ENCODE results near the gene CHCT1. TPM values are rescaled to one million over a fixed set of nuclear protein-coding genes. Genes with fewer than 3 reads are reported as not detected.
"Not testable (repeated sequence)": the region's sequence is repeated elsewhere in the genome, so short reads cannot be mapped to it uniquely, and the experiment has no call there.

CHCT1 gene
- total RNA-seq, 1 experiment from 2014 or later: 0.88 TPM

DNA sequence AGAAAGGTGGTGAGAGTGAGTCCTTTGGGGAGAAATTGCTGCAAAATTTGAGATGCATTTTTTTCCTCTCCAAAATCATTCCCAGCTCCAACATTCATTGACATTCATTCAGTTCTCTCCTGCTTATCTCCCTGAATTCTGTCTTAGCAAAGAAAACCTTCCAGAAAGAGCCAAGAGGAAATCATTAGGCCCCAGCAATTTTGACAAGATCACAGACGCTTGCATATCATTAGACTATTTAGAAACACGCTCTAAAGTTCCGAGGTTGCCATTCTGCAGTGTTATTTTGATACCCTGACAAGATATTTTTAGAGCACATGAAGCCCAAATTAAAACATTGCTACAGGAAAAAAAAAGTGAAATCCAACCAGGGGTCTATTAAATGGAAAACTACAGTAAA is 9.6 kb upstream of the CHCT1 start:
- no peak for DNase-seq (ENCODE audit: low spot score)
- H3K9me3 ChIP-seq (ENCODE audit: low read depth, low read length, poor library complexity, severe bottlenecking): no peaks in the 10 kb centered on the region
- ChIA-PET POLR2A (ENCODE audit: low non-redundant PET) (interaction anchor here (0.6 kb wide), 1 partner anchor 255 kb away, joined by 4 read pairs; no protein-coding TSS in a partner anchor), CTCF (no interaction called here)
- no peak overlapping the region for H3K4me3 ChIP-seq (ENCODE audit: low read depth, low read length, poor library complexity, severe bottlenecking)
- H3K4me1 ChIP-seq (ENCODE audit: insufficient read depth, low read length, poor library complexity, severe bottlenecking): no peaks in the 10 kb centered on the region
- H3K27me3 ChIP-seq (replicated peaks; ENCODE audit: insufficient read depth, low read depth, low read length, poor library complexity): no peaks in the 10 kb centered on the region
- TF ChIP-seq, protein P1, sequence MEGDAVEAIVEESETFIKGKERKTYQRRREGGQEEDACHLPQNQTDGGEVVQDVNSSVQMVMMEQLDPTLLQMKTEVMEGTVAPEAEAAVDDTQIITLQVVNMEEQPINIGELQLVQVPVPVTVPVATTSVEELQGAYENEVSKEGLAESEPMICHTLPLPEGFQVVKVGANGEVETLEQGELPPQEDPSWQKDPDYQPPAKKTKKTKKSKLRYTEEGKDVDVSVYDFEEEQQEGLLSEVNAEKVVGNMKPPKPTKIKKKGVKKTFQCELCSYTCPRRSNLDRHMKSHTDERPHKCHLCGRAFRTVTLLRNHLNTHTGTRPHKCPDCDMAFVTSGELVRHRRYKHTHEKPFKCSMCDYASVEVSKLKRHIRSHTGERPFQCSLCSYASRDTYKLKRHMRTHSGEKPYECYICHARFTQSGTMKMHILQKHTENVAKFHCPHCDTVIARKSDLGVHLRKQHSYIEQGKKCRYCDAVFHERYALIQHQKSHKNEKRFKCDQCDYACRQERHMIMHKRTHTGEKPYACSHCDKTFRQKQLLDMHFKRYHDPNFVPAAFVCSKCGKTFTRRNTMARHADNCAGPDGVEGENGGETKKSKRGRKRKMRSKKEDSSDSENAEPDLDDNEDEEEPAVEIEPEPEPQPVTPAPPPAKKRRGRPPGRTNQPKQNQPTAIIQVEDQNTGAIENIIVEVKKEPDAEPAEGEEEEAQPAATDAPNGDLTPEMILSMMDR (conservative IDR thresholded peaks at IDR 0.05; ENCODE audit: low read depth, low read length): no peak
- no peak for TF ChIP-seq EZH2 (IDR thresholded peaks at IDR 0.05; ENCODE audit: borderline replicate concordance, low read depth, low read length, poor library complexity, severe bottlenecking)
- no peak overlapping the region for H3K27ac ChIP-seq (ENCODE audit: low read depth, low read length, poor library complexity, severe bottlenecking)
- H3K36me3 ChIP-seq (ENCODE audit: insufficient read depth, low read length, poor library complexity, severe bottlenecking): no peaks in the 10 kb centered on the region
- intact Hi-C loops (cut with micrococcal nuclease; ENCODE audit: unreplicated experiment): no loop called here
- BruUV-seq (replicated peaks): no TSS peak

DNA sequence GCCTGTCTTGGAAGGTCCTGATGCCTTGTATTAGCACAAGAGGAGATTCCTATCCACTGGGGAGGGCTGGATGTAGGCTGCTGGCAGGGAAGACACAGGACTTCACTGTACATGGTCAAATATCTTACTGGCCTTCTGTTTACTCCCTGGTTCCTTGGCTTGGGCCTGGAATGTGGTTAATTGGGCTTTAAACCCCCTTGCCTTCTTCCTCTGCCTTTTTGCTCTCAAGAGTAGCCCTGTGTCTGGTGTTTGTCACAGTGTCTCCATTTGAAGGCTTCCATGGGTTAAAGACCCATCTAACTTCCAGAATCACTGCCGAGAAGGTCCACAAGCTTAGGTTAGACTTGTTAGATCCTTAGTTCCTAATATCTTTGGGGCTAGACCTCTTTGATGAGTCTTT is 7.1 kb upstream of the CHCT1 start:
- POLR2A ChIA-PET (ENCODE audit: low non-redundant PET): no interaction called here
- H3K4me1 ChIP-seq (ENCODE audit: insufficient read depth, low read length, poor library complexity, severe bottlenecking): no peaks in the 10 kb centered on the region
- H3K27me3 ChIP-seq (replicated peaks; ENCODE audit: insufficient read depth, low read depth, low read length, poor library complexity): no peaks in the 10 kb centered on the region
- H3K36me3 ChIP-seq (ENCODE audit: insufficient read depth, low read length, poor library complexity, severe bottlenecking): no peaks in the 10 kb centered on the region
- no peak for TF ChIP-seq EZH2 (IDR thresholded peaks at IDR 0.05; ENCODE audit: borderline replicate concordance, low read depth, low read length, poor library complexity, severe bottlenecking)
- TF ChIP-seq, protein P1 (conservative IDR thresholded peaks at IDR 0.05; ENCODE audit: low read depth, low read length): no peak
- H3K9me3 ChIP-seq (ENCODE audit: low read depth, low read length, poor library complexity, severe bottlenecking): no peaks in the 10 kb centered on the region
- intact Hi-C loops (cut with micrococcal nuclease; ENCODE audit: unreplicated experiment): no loop called here
- no peak for DNase-seq (ENCODE audit: low spot score)
- H3K4me3 ChIP-seq (ENCODE audit: low read depth, low read length, poor library complexity, severe bottlenecking): no peak overlapping the region
- BruUV-seq (replicated peaks): no TSS peak
- no peak overlapping the region for H3K27ac ChIP-seq (ENCODE audit: low read depth, low read length, poor library complexity, severe bottlenecking)
- CTCF ChIA-PET: no interaction called here

DNA sequence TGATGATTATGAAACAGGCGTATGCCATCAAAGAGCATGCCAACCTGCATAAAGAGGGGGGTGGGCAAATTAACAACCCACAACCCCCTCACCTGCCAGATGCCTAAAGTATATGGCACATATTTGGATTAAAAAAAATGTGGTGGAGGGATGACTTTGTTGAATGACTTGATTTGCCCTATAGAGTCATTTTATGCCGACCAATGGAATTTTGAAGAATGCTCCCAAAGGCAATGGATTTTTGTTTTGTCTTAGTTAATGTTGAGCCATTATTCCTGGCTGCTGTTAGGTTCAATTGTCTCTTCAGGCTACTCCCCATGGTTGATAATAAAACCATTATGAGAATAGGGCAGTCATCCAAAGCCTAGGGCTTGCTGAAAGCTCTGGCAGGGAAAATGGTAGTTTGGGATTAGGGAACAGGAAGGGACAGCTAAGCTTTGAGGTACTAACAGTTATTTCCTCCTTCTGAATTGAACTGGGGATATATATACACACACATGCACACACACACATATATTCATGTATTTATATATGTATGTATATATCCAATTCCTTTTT is 5.8 kb upstream of the CHCT1 start:
- BruUV-seq (replicated peaks): no TSS peak
- POLR2A ChIA-PET (ENCODE audit: low non-redundant PET): no interaction called here
- intact Hi-C loops (cut with micrococcal nuclease; ENCODE audit: unreplicated experiment): no loop called here
- TF ChIP-seq, protein P1 (conservative IDR thresholded peaks at IDR 0.05; ENCODE audit: low read depth, low read length): no peak
- TF ChIP-seq EZH2 (IDR thresholded peaks at IDR 0.05; ENCODE audit: borderline replicate concordance, low read depth, low read length, poor library complexity, severe bottlenecking): no peak
- Histone ChIP-seq H3K27me3 (replicated peaks; ENCODE audit: insufficient read depth, low read depth, low read length, poor library complexity) (no peaks in the 10 kb centered on the region), H3K27ac (ENCODE audit: low read depth, low read length, poor library complexity, severe bottlenecking) (no peak overlapping the region), H3K36me3 (ENCODE audit: insufficient read depth, low read length, poor library complexity, severe bottlenecking) (no peaks in the 10 kb centered on the region), H3K4me1 (ENCODE audit: insufficient read depth, low read length, poor library complexity, severe bottlenecking) (no peaks in the 10 kb centered on the region), H3K4me3 (ENCODE audit: low read depth, low read length, poor library complexity, severe bottlenecking) (no peak overlapping the region), H3K9me3 (ENCODE audit: low read depth, low read length, poor library complexity, severe bottlenecking) (no peaks in the 10 kb centered on the region)
- CTCF ChIA-PET: no interaction called here
- no peak for DNase-seq (ENCODE audit: low spot score)

DNA sequence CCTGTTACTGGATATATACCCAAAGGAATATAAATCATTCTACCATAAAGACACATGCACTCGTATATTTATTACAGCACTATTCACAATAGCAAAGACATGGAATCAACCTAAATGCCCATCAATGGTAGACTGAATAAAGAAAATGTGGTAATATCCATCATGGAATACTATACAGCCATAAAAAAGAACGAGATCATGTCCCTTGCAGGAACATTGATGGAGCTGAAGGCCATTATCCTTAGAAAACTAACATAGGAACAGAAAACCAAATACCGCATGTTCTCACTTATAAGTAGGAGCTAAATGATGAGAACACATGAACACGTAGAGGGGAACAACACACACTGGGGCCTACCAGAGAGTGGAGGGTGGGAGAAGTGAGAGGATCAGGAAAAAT is 3.3 kb upstream of the CHCT1 start:
- intact Hi-C loops (cut with micrococcal nuclease; ENCODE audit: unreplicated experiment); DNase-seq (ENCODE audit: low spot score); H3K9me3 ChIP-seq (ENCODE audit: low read depth, low read length, poor library complexity, severe bottlenecking); H3K4me3 ChIP-seq (ENCODE audit: low read depth, low read length, poor library complexity, severe bottlenecking); H3K36me3 ChIP-seq (ENCODE audit: insufficient read depth, low read length, poor library complexity, severe bottlenecking); H3K4me1 ChIP-seq (ENCODE audit: insufficient read depth, low read length, poor library complexity, severe bottlenecking); H3K27ac ChIP-seq (ENCODE audit: low read depth, low read length, poor library complexity, severe bottlenecking); BruUV-seq (replicated peaks); CTCF ChIA-PET; H3K27me3 ChIP-seq (replicated peaks; ENCODE audit: insufficient read depth, low read depth, low read length, poor library complexity); POLR2A ChIA-PET (ENCODE audit: low non-redundant PET): not testable (repeated sequence)

DNA sequence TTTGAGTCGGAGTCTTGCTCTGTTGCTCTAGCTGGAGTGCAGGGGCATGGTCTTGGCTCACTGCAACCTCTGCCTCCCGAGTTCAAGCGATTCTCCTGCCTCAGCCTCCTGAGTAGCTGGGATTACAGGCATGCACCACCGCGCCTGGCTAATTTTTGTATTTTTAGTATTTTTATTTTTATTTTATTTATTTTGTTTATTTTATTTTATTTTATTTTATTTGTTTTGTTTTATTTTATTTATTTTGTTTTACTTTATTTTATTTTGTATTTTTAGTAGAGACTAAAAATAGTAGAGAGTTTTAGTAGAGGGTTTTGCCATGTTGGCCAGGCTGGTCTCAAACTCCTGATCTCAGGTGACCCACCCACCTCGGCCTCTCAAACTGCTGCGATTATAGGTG is 2.4 kb upstream of the CHCT1 start:
- BruUV-seq (replicated peaks); H3K4me1 ChIP-seq (ENCODE audit: insufficient read depth, low read length, poor library complexity, severe bottlenecking); POLR2A ChIA-PET (ENCODE audit: low non-redundant PET); DNase-seq (ENCODE audit: low spot score); H3K27me3 ChIP-seq (replicated peaks; ENCODE audit: insufficient read depth, low read depth, low read length, poor library complexity); H3K27ac ChIP-seq (ENCODE audit: low read depth, low read length, poor library complexity, severe bottlenecking); H3K4me3 ChIP-seq (ENCODE audit: low read depth, low read length, poor library complexity, severe bottlenecking); H3K9me3 ChIP-seq (ENCODE audit: low read depth, low read length, poor library complexity, severe bottlenecking); H3K36me3 ChIP-seq (ENCODE audit: insufficient read depth, low read length, poor library complexity, severe bottlenecking): not testable (repeated sequence)
- CTCF ChIA-PET: interaction anchor here (1.4 kb wide), 1 partner anchor 188 kb away, joined by 7 read pairs; no protein-coding TSS in a partner anchor
- intact Hi-C loops (cut with micrococcal nuclease; ENCODE audit: unreplicated experiment): loop anchor here (2.0 to 5.0 kb wide), 2 partner anchors 189 to 222 kb away; no protein-coding TSS in a partner anchor

All from A673 (cell line).